HepG2 (cell line): ENCODE data around the gene KCNJ13. TPM values are rescaled to one million over a fixed set of nuclear protein-coding genes. Genes with fewer than 3 reads are reported as not detected.

Experiments used
- ATAC-seq: fragments of 200-7000 bp; cut with Tn5 transposase; 3 replicates; pipeline ENCODE4 v1.9.1; 2020; ENCODE audit warnings: mild to moderate bottlenecking, moderate library complexity
- BruUV-seq: library from RNA; stranded (reverse); fragments of 400-500 nt; replicated peaks from 2 replicates; lab custom pipeline; 2021; lab: Mats Ljungman, UMichigan
- CTCF ChIA-PET: fragments of 300-600 bp; formaldehyde crosslinking; extraction: SDS; loops from one replicate; lab custom pipeline; 2021; ENCODE audit warnings: low total read pairs, inconsistent platforms, low intra/inter-chr PET ratio; lab: Yijun Ruan, JAX
- POLR2A ChIA-PET: fragments of 350-600 bp; sonication (Branson Sonifier 250); formaldehyde crosslinking; loops from one replicate; lab custom pipeline; 2020; ENCODE audit warnings: antibody characterized with exemption, inconsistent platforms; lab: Yijun Ruan, JAX
- DNase-seq: peaks from one replicate; pipeline ENCODE4 v3.0.0-alpha.2; 2015; ENCODE audit warnings: low spot score
- FAIRE-seq: peaks from 3 replicates; lab custom pipeline; 2011; peaks lifted over from hg19 to GRCh38; lab: Jason Lieb, UNC
- H2AFZ ChIP-seq: one replicate; pipeline ENCODE4 v1.6.1; 2011; ENCODE audit warnings: low read length, inconsistent platforms
- H3K27ac ChIP-seq: fragments of 300-600 bp; 3 replicates; pipeline ENCODE4 v1.8.0; 2011; ENCODE audit warnings: mixed run types, mild to moderate bottlenecking, mixed read lengths, low read length, inconsistent platforms; ENCODE audit not compliant: insufficient read depth; ENCODE audit errors: extremely low read length
- H3K27me3 ChIP-seq, 2 experiments: fragments of 200-600 bp in 1 of 2; 2 replicates in 1 of 2; 3 replicates in 1 of 2; pipeline versions ENCODE4 v1.6.0 to v1.8.0; 2011; ENCODE audit warnings: low read length in 2 of 2, mild to moderate bottlenecking in 2 of 2, moderate library complexity in 2 of 2, inconsistent platforms in 1 of 2; ENCODE audit not compliant: insufficient read depth in 2 of 2, control insufficient read depth in 1 of 2
- H3K36me3 ChIP-seq, 2 experiments: fragments of 200-600 bp in 1 of 2; replicated peaks in 1 of 2; 2 replicates in 1 of 2; 3 replicates in 1 of 2; pipeline versions ENCODE4 v1.5.1 to v1.8.0; 2011; ENCODE audit warnings: low read length in 2 of 2, inconsistent platforms in 1 of 2; ENCODE audit not compliant: insufficient read depth in 2 of 2, control insufficient read depth in 1 of 2
- H3K4me1 ChIP-seq: 2 replicates; pipeline ENCODE4 v1.5.1; 2012; ENCODE audit warnings: low read length, inconsistent platforms; ENCODE audit not compliant: insufficient read depth
- H3K4me2 ChIP-seq: 2 replicates; pipeline ENCODE4 v1.6.0; 2011; ENCODE audit warnings: low read depth, low read length, inconsistent platforms
- H3K4me3 ChIP-seq, 3 experiments: fragments of 200-600 bp in 1 of 3; sonication (generic), shearing (Covaris generic) in 1 of 3; replicated peaks in 1 of 3; 2 replicates each; pipeline ENCODE4 v1.5.1; 2011 to 2016; ENCODE audit warnings: low read length in 3 of 3, inconsistent platforms in 2 of 3, low read depth in 2 of 3, mild to moderate bottlenecking in 2 of 3, control low read depth in 1 of 3, mixed read lengths in 1 of 3; ENCODE audit not compliant: insufficient read depth in 1 of 3
- H3K79me2 ChIP-seq: one replicate; pipeline ENCODE4 v1.6.1; 2011; ENCODE audit warnings: low read length, inconsistent platforms; ENCODE audit not compliant: insufficient read depth
- H3K9ac ChIP-seq: 2 replicates; pipeline ENCODE4 v1.6.0; 2011; ENCODE audit warnings: mild to moderate bottlenecking, low read depth, low read length, inconsistent platforms; ENCODE audit not compliant: insufficient read depth
- H3K9me3 ChIP-seq: 2 replicates; pipeline ENCODE4 v1.5.1; 2012; ENCODE audit warnings: mild to moderate bottlenecking, low read length
- H4K20me1 ChIP-seq: 2 replicates; pipeline ENCODE4 v1.6.0; 2011; ENCODE audit warnings: inconsistent platforms, mild to moderate bottlenecking, low read length, moderate library complexity; ENCODE audit not compliant: insufficient read depth
- GATAD1 ChIP-seq: IDR thresholded peaks from 2 replicates; pipeline ENCODE4 v1.6.1; 2016; ENCODE audit warnings: missing genetic modification reagents, missing compliant biosample characterization
- NFAT5 ChIP-seq: sonication (generic); formaldehyde crosslinking; IDR thresholded peaks from 2 replicates; pipeline ENCODE4 v1.4.0; 2020; ENCODE audit warnings: missing genetic modification reagents
- PAXIP1 ChIP-seq: sonication (generic); formaldehyde crosslinking; conservative IDR thresholded peaks from 2 replicates; pipeline ENCODE4 v1.4.0; 2020; ENCODE audit warnings: mild to moderate bottlenecking, missing genetic modification reagents, moderate library complexity
- WGBS: methylation state at CpG from one replicate; pipeline ENCODE4 v1.1.6; 2017; ENCODE audit warnings: low lambda C conversion rate; 5-methylcytosine and 5-hydroxymethylcytosine counted together
- in situ Hi-C: cut with HindIII; loops from 2 replicates; pipeline ENCODE4 v1.10.0; 2017; ENCODE audit warnings: low pct_unique_long_range_greater_than_20kb; ENCODE audit not compliant: extremely low pct_ligation_motif_present
- intact Hi-C: fragments of 100-400 bp; cut with micrococcal nuclease; formaldehyde crosslinking; loops from one replicate; pipeline ENCODE4 v1.10.0; 2022; ENCODE audit not compliant: unreplicated experiment
- polyA plus RNA-seq, 8 experiments: library from polyadenylated mRNA; depleted of rRNA in 3 of 8; stranded (reverse) in 7 of 8; unstranded in 1 of 8; fragments of >200 nt; fragmentation: Illumina TruSeq in 4 of 8; extraction: Trizol in 4 of 8; gene quantifications; 2 replicates each; pipeline versions ENCODE4 v1.2.1 to v1.2.3, GENCODE V29; 2011 to 2016; ENCODE audit warnings: low read depth in 4 of 8, missing spikeins in 1 of 8, mixed read lengths in 1 of 8; ENCODE audit not compliant: insufficient read depth in 1 of 8
- total RNA-seq, 5 experiments: library from RNA; depleted of rRNA; stranded (reverse); fragments of >200 nt; fragmentation: Illumina TruSeq; extraction: Trizol; gene quantifications; 2 replicates each; pipeline ENCODE4 v1.2.3, GENCODE V29; 2016; ENCODE audit warnings: low read depth in 1 of 5
- TF ChIP-seq, protein P1 (sequence below): sonication (generic); formaldehyde crosslinking; IDR thresholded peaks from 2 replicates; pipeline ENCODE4 v1.5.1; 2020; ENCODE audit warnings: mild to moderate bottlenecking, missing genetic modification reagents, moderate library complexity

Gene KCNJ13
- total and polyA plus RNA-seq, 2 of the 13 experiments (the other 11 are each of a cell fraction or from before 2014, with no cell fraction given): not detected

- H3K9me3 ChIP-seq: no peaks in the 10 kb centered on the region
- no peak for FAIRE-seq
- TF ChIP-seq, protein P1, sequence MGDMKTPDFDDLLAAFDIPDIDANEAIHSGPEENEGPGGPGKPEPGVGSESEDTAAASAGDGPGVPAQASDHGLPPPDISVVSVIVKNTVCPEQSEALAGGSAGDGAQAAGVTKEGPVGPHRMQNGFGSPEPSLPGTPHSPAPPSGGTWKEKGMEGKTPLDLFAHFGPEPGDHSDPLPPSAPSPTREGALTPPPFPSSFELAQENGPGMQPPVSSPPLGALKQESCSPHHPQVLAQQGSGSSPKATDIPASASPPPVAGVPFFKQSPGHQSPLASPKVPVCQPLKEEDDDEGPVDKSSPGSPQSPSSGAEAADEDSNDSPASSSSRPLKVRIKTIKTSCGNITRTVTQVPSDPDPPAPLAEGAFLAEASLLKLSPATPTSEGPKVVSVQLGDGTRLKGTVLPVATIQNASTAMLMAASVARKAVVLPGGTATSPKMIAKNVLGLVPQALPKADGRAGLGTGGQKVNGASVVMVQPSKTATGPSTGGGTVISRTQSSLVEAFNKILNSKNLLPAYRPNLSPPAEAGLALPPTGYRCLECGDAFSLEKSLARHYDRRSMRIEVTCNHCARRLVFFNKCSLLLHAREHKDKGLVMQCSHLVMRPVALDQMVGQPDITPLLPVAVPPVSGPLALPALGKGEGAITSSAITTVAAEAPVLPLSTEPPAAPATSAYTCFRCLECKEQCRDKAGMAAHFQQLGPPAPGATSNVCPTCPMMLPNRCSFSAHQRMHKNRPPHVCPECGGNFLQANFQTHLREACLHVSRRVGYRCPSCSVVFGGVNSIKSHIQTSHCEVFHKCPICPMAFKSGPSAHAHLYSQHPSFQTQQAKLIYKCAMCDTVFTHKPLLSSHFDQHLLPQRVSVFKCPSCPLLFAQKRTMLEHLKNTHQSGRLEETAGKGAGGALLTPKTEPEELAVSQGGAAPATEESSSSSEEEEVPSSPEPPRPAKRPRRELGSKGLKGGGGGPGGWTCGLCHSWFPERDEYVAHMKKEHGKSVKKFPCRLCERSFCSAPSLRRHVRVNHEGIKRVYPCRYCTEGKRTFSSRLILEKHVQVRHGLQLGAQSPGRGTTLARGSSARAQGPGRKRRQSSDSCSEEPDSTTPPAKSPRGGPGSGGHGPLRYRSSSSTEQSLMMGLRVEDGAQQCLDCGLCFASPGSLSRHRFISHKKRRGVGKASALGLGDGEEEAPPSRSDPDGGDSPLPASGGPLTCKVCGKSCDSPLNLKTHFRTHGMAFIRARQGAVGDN (CRISPR knock-in tag): no peak
- TF ChIP-seq NFAT5 (CRISPR knock-in tag) (no peak), GATAD1 (CRISPR knock-in tag) (no peak), PAXIP1 (CRISPR knock-in tag) (no peak)
- TF ChIP-seq, all 625 proteins: peak for 0
- POLR2A ChIA-PET: no interaction called here
- 100% methylated on average over 1 of the region's 1 CpG for WGBS
- ATAC-seq (no peak), DNase-seq (no peak)
- Histone ChIP-seq H2AFZ (no peak overlapping the region), H3K4me2 (no peak overlapping the region), H3K4me3 (no peak overlapping the region), H3K27ac (no peak overlapping the region), H3K27me3 (no peaks in the 10 kb centered on the region), H3K4me1 (no peaks in the 10 kb centered on the region), H3K36me3 (peaks cover 5 to 14% of the 10 kb centered on the region in 2 experiments; a peak in 4 of 5 replicates), H3K79me2 (no peaks in the 10 kb centered on the region), H3K9ac (no peak overlapping the region), H4K20me1 (no peaks in the 10 kb centered on the region)
- in situ Hi-C loops (no loop called here), intact Hi-C loops (no loop called here)
- CTCF ChIA-PET: no interaction called here
- BruUV-seq: no TSS peak
These were observed 3.6 kb upstream of the KCNJ13 start for GRCh38 chr2:232779934-232780333.
